Measurements from ENCODE around the gene TSNAXIP1. TPM values are rescaled to one million over a fixed set of nuclear protein-coding genes. Genes with fewer than 3 reads are reported as not detected.
A peak's percentile ranks its signal among the peaks of the same experiment; 100 is the strongest.

TSNAXIP1 gene
- total and polyA plus RNA-seq, 10 of the 15 experiments (the other 5 are each of a cell fraction or from before 2014, with no cell fraction given), result 0.09 to 0.63 (median 0.37) TPM; not detected in 1

- Histone ChIP-seq H3K9ac (ENCODE audit: control insufficient read depth, insufficient read depth, low read length) (peak overlapping the region; percentile 86), H4K20me1 (ENCODE audit: control insufficient read depth, insufficient read depth) (no peaks in the 10 kb centered on the region; the same call in 1 of the 2 replicates), H3K4me1 (ENCODE audit: control insufficient read depth, insufficient read depth, low read length) (peaks cover 29% of the 10 kb centered on the region), H3K4me2 (ENCODE audit: control insufficient read depth, insufficient read depth) (peak overlapping the region; percentile 77), H3K27me3 (replicated peaks in 1 of 2; ENCODE audit: control insufficient read depth in 2 of 2, insufficient read depth in 2 of 2, low read length in 1 of 2) (no peaks in the 10 kb centered on the region), H2AFZ (ENCODE audit: control insufficient read depth, low read depth, low read length) (no peak overlapping the region), H3K79me2 (ENCODE audit: control insufficient read depth, insufficient read depth, low read length) (peaks cover 55% of the 10 kb centered on the region), H3K36me3 (ENCODE audit: control insufficient read depth in 2 of 2, insufficient read depth in 2 of 2, low read length in 1 of 2) (peaks cover 1 to 2% of the 10 kb centered on the region in 2 experiments; a peak in 1 of 4 replicates), H3K9me3 (replicated peaks; ENCODE audit: control insufficient read depth, insufficient read depth, low read length) (no peaks in the 10 kb centered on the region), H3K27ac (ENCODE audit: control insufficient read depth, insufficient read depth) (peak overlapping the region; percentile 75; the same call in 1 of the 2 replicates), H3K4me3 (peak overlapping the region; percentile 94)
- 18% methylated on average over 4 of the region's 4 CpGs for WGBS (ENCODE audit: insufficient coverage, insufficient replicate concordance, low lambda C conversion rate, missing lambda C conversion rate)
- intact Hi-C loops (cut with micrococcal nuclease; ENCODE audit: unreplicated experiment), result no loop called here
- BruUV-seq (replicated peaks), result TSS peak; percentile 66
- in situ Hi-C loops (cut with MboI), result no loop called here
- POLR2A ChIA-PET, result interaction anchor here (0.6 to 1.1 kb wide), 4 partner anchors 8 to 43 kb away, joined by 3 to 6 read pairs (median 3); no protein-coding TSS in a partner anchor
- ATAC-seq (no peak), DNase-seq (ENCODE audit: low read depth, low spot score) (no peak), FAIRE-seq (no peak)
- RAD21 ChIA-PET (ENCODE audit: unreplicated experiment), result interaction anchor here (3.2 kb wide), 1 partner anchor 86 kb away, joined by 12 read pairs; the partner anchor contains the start of gene GFOD2
- SMC1A ChIA-PET (ENCODE audit: uncharacterized antibody, unreplicated experiment), result no interaction called here
- CTCF ChIA-PET, result interaction anchor here (1.0 to 1.6 kb wide), 2 partner anchors 88 to 284 kb away, joined by 3 to 7 read pairs; no protein-coding TSS in a partner anchor
- peak; percentile 79 for TF ChIP-seq RAD51 (IDR thresholded peaks at IDR 0.05)
- no peak for TF ChIP-seq ELK1 (IDR thresholded peaks at IDR 0.05; ENCODE audit: low read depth, low read length)
- TF ChIP-seq ATF7 (IDR thresholded peaks at IDR 0.05; ENCODE audit: low read depth), result peak; percentile 65
Observed at GRCh38 chr16:67804853-67805542, 1.7 kb upstream of the TSNAXIP1 start.
